Nucleus accumbens (tissue), 56 donors: ENCODE data around the gene GALNT9.
"Not testable (repeated sequence)": the region's sequence is repeated elsewhere in the genome, so short reads cannot be mapped to it uniquely, and the experiment has no call there.

ENCODE experiments used
- DNase-seq, 56 donors: peaks; one replicate each; lab custom pipeline; 2025; lab: John Stamatoyannopoulos, UW

The GALNT9 gene

GRCh38 chr12:132270516-132270915, 58.9 kb downstream of the GALNT9 start:
- no peak for DNase-seq

GRCh38 chr12:132269271-132269968, 60.0 kb downstream of the GALNT9 start:
- no peak for DNase-seq

GRCh38 chr12:132268674-132269073, 60.7 kb downstream of the GALNT9 start:
- no peak for DNase-seq

GRCh38 chr12:132267873-132268272, 61.5 kb downstream of the GALNT9 start:
- DNase-seq, result no peak

- no peak for DNase-seq
Measured at GRCh38 chr12:132266802-132267201, 62.6 kb downstream of the GALNT9 start.

- no peak for DNase-seq
Measured at GRCh38 chr12:132266370-132266769, 63.0 kb downstream of the GALNT9 start.

- not testable (repeated sequence) for DNase-seq
Measured at GRCh38 chr12:132265822-132266221, 63.6 kb downstream of the GALNT9 start.

- no peak for DNase-seq
Measured at GRCh38 chr12:132265056-132265800, 64.2 kb downstream of the GALNT9 start.

- no peak for DNase-seq
Measured at GRCh38 chr12:132264086-132265010, 65.0 kb downstream of the GALNT9 start.

- DNase-seq, result no peak
Measured at GRCh38 chr12:132263451-132264049, 65.8 kb downstream of the GALNT9 start.

- DNase-seq, result no peak
Measured at GRCh38 chr12:132263061-132263360, 66.4 kb downstream of the GALNT9 start.

GRCh38 chr12:132262256-132263060, 66.9 kb downstream of the GALNT9 start:
- DNase-seq, result no peak

GRCh38 chr12:132261328-132262138, 67.9 kb downstream of the GALNT9 start:
- DNase-seq, result no peak

- DNase-seq, result no peak
Measured at GRCh38 chr12:132260721-132261120, 68.7 kb downstream of the GALNT9 start.

- no peak for DNase-seq
Measured at GRCh38 chr12:132259872-132260695, 69.3 kb downstream of the GALNT9 start.

- DNase-seq, result no peak
Measured at GRCh38 chr12:132259364-132259871, 70.0 kb downstream of the GALNT9 start.

- DNase-seq, result no peak
Measured at GRCh38 chr12:132258543-132258942, 70.8 kb downstream of the GALNT9 start.

GRCh38 chr12:132257955-132258490, 71.4 kb downstream of the GALNT9 start:
- no peak for DNase-seq
